Loucy (cell line): ENCODE results near the gene PDE11A.

Experiments used
- H2AFZ ChIP-seq: fragments of 200-600 bp; sonication (generic); 2 replicates; pipeline ENCODE4 v1.6.0; 2016; ENCODE audit warnings: antibody characterized with exemption, mild to moderate bottlenecking, low read length, moderate library complexity
- H3F3A ChIP-seq: fragments of 200-600 bp; 2 replicates; pipeline ENCODE4 v1.6.0; 2016; ENCODE audit warnings: antibody characterized with exemption, low read depth, mild to moderate bottlenecking
- H3K27me3 ChIP-seq: fragments of 200-600 bp; sonication (generic); 2 replicates; pipeline ENCODE4 v1.6.1; 2014; ENCODE audit warnings: low read length, mild to moderate bottlenecking; ENCODE audit not compliant: insufficient read depth, poor library complexity, severe bottlenecking
- H3K36me3 ChIP-seq: fragments of 200-600 bp; sonication (generic); 2 replicates; pipeline ENCODE4 v1.6.1; 2016; ENCODE audit warnings: low read length; ENCODE audit not compliant: insufficient read depth
- H3K4me1 ChIP-seq: fragments of 200-600 bp; sonication (generic); 2 replicates; pipeline ENCODE4 v1.5.1; 2014; ENCODE audit warnings: low read length, mild to moderate bottlenecking; ENCODE audit not compliant: insufficient read depth, poor library complexity, severe bottlenecking
- H3K4me2 ChIP-seq: fragments of 200-600 bp; sonication (generic); 2 replicates; pipeline ENCODE4 v1.6.0; 2014; ENCODE audit warnings: antibody characterized with exemption, low read length, low read depth, mild to moderate bottlenecking; ENCODE audit not compliant: poor library complexity, severe bottlenecking
- H3K4me3 ChIP-seq: fragments of 200-600 bp; sonication (generic); 2 replicates; pipeline ENCODE4 v1.5.1; 2014; ENCODE audit warnings: low read length, mild to moderate bottlenecking, mixed read lengths; ENCODE audit not compliant: poor library complexity, severe bottlenecking
- H3K79me2 ChIP-seq: fragments of 200-600 bp; sonication (generic); 2 replicates; pipeline ENCODE4 v1.6.1; 2014; ENCODE audit warnings: low read length; ENCODE audit not compliant: insufficient read depth
- H3K9ac ChIP-seq: fragments of 200-600 bp; sonication (generic); 2 replicates; pipeline ENCODE4 v1.6.0; 2014; ENCODE audit warnings: mild to moderate bottlenecking, low read depth, low read length, moderate library complexity; ENCODE audit not compliant: poor library complexity, severe bottlenecking
- H3K9me2 ChIP-seq: fragments of 200-600 bp; sonication (generic); replicated peaks from 2 replicates; pipeline ENCODE4 v1.6.1; 2016; ENCODE audit warnings: low read depth, low read length, mixed read lengths
- H3K9me3 ChIP-seq: fragments of 200-600 bp; sonication (generic); 2 replicates; pipeline ENCODE4 v1.6.1; 2014; ENCODE audit warnings: mild to moderate bottlenecking, antibody characterized with exemption, low read length, low read depth; ENCODE audit not compliant: insufficient read depth
- H4K20me1 ChIP-seq: fragments of 200-600 bp; sonication (generic); 2 replicates; pipeline ENCODE4 v1.6.0; 2014; ENCODE audit warnings: antibody characterized with exemption, low read length, mild to moderate bottlenecking; ENCODE audit not compliant: insufficient read depth, poor library complexity, severe bottlenecking
- CTCF ChIP-seq: fragments of 200-600 bp; sonication (generic); conservative IDR thresholded peaks from 2 replicates; pipeline ENCODE4 v1.5.1; 2014; ENCODE audit warnings: mild to moderate bottlenecking, antibody characterized with exemption, low read length
- EZH2phosphoT487 ChIP-seq: fragments of 200-600 bp; IDR thresholded peaks from 2 replicates; pipeline ENCODE4 v1.6.1; 2018; ENCODE audit warnings: antibody characterized with exemption, mild to moderate bottlenecking, moderate library complexity, borderline replicate concordance

The PDE11A gene

GRCh38 chr2:177731384-177731783 is 341.2 kb downstream of the PDE11A start:
- no peaks in the 10 kb centered on the region for H3K9me3 ChIP-seq
- H3K4me2 ChIP-seq, result no peak overlapping the region
- no peaks in the 10 kb centered on the region for H3K9me2 ChIP-seq
- H3K79me2 ChIP-seq, result no peaks in the 10 kb centered on the region
- H3K27me3 ChIP-seq, result no peaks in the 10 kb centered on the region
- no peaks in the 10 kb centered on the region for H4K20me1 ChIP-seq
- peaks cover 10% of the 10 kb centered on the region for H3K4me1 ChIP-seq
- H3K4me3 ChIP-seq, result no peak overlapping the region
- peak overlapping the region; percentile 71 for H2AFZ ChIP-seq
- no peak overlapping the region for H3K9ac ChIP-seq
- no peak for TF ChIP-seq EZH2phosphoT487
- TF ChIP-seq CTCF, result no peak
- H3F3A ChIP-seq, result no peaks in the 10 kb centered on the region
- H3K36me3 ChIP-seq, result no peaks in the 10 kb centered on the region

GRCh38 chr2:177730792-177731191 is 341.8 kb downstream of the PDE11A start:
- H3K27me3 ChIP-seq, result no peaks in the 10 kb centered on the region
- no peaks in the 10 kb centered on the region for H3K36me3 ChIP-seq
- no peaks in the 10 kb centered on the region for H3K9me2 ChIP-seq
- no peak overlapping the region for H3K4me2 ChIP-seq
- no peak for TF ChIP-seq CTCF
- no peak for TF ChIP-seq EZH2phosphoT487
- no peak overlapping the region for H3K9ac ChIP-seq
- no peaks in the 10 kb centered on the region for H3K79me2 ChIP-seq
- no peaks in the 10 kb centered on the region for H4K20me1 ChIP-seq
- peaks cover 10% of the 10 kb centered on the region for H3K4me1 ChIP-seq
- H3K9me3 ChIP-seq, result no peaks in the 10 kb centered on the region
- no peaks in the 10 kb centered on the region for H3F3A ChIP-seq
- H3K4me3 ChIP-seq, result no peak overlapping the region
- no peak overlapping the region for H2AFZ ChIP-seq

- no peaks in the 10 kb centered on the region for H3F3A ChIP-seq
- no peaks in the 10 kb centered on the region for H3K36me3 ChIP-seq
- TF ChIP-seq EZH2phosphoT487 (no peak), CTCF (no peak)
- H3K9ac ChIP-seq, result no peak overlapping the region
- H4K20me1 ChIP-seq, result no peaks in the 10 kb centered on the region
- no peaks in the 10 kb centered on the region for H3K27me3 ChIP-seq
- H3K9me3 ChIP-seq, result no peaks in the 10 kb centered on the region
- H3K79me2 ChIP-seq, result no peaks in the 10 kb centered on the region
- no peak overlapping the region for H2AFZ ChIP-seq
- peaks cover 10% of the 10 kb centered on the region for H3K4me1 ChIP-seq
- H3K4me2 ChIP-seq, result no peak overlapping the region
- H3K4me3 ChIP-seq, result no peak overlapping the region
- no peaks in the 10 kb centered on the region for H3K9me2 ChIP-seq
These were observed 342.2 kb downstream of the PDE11A start for GRCh38 chr2:177730363-177730762.
